ENCODE data around the gene SLC25A41.

GRCh38 chr19:6433663-6434062 is at the start of gene SLC25A41:
- TF ChIP-seq POLR2A (IDR thresholded peaks at IDR 0.05; ENCODE audit: low read length): no peak
- TF ChIP-seq GATA1 (IDR thresholded peaks at IDR 0.05; ENCODE audit: low read depth, low read length): no peak
